HepG2 (cell line): ENCODE data around the gene SLC35A1. TPM values are rescaled to one million over a fixed set of nuclear protein-coding genes. Genes with fewer than 3 reads are reported as not detected.
A peak's percentile ranks its signal among the peaks of the same experiment; 100 is the strongest.

ENCODE experiments used
- DR1 ChIP-seq: sonication (generic); formaldehyde crosslinking; IDR thresholded peaks from 2 replicates; pipeline ENCODE4 v1.8.0; 2021; ENCODE audit warnings: mild to moderate bottlenecking, missing genetic modification reagents, inconsistent platforms
- ESRRA ChIP-seq: sonication (generic); formaldehyde crosslinking; IDR thresholded peaks from 2 replicates; pipeline ENCODE4 v1.5.1; 2020; ENCODE audit warnings: mild to moderate bottlenecking, low read depth, missing genetic modification reagents
- HOXA5 ChIP-seq: sonication (generic); formaldehyde crosslinking; IDR thresholded peaks from 2 replicates; pipeline ENCODE4 v1.4.0; 2020; ENCODE audit warnings: missing genetic modification reagents
- IKZF4 ChIP-seq: sonication (generic); formaldehyde crosslinking; IDR thresholded peaks from 2 replicates; pipeline ENCODE4 v1.5.1; 2020; ENCODE audit warnings: borderline replicate concordance, mild to moderate bottlenecking, low read depth, missing genetic modification reagents; ENCODE audit errors: not compliant biosample characterization
- MZF1 ChIP-seq: sonication (generic); formaldehyde crosslinking; IDR thresholded peaks from 2 replicates; pipeline ENCODE4 v1.8.1; 2023; ENCODE audit warnings: mild to moderate bottlenecking, missing genetic modification reagents, borderline replicate concordance
- NPAS2 ChIP-seq: sonication (generic); formaldehyde crosslinking; IDR thresholded peaks from 2 replicates; pipeline ENCODE4 v1.8.0; 2022; ENCODE audit warnings: mild to moderate bottlenecking, missing genetic modification reagents, borderline replicate concordance
- PPARG ChIP-seq: conservative IDR thresholded peaks from 2 replicates; pipeline ENCODE4 v1.6.1; 2016; ENCODE audit warnings: missing biosample characterization, missing genetic modification reagents
- SETDB1 ChIP-seq: sonication (generic); formaldehyde crosslinking; IDR thresholded peaks from 2 replicates; pipeline ENCODE4 v1.5.1; 2020; ENCODE audit warnings: missing genetic modification reagents, mild to moderate bottlenecking, borderline replicate concordance
- SMARCE1 ChIP-seq: fragments of 450-650 bp; IDR thresholded peaks from 2 replicates; pipeline ENCODE4 v1.6.1; 2017; ENCODE audit warnings: borderline replicate concordance
- SRSF9 ChIP-seq: fragments of 200-400 bp; formaldehyde crosslinking; IDR thresholded peaks from 2 replicates; pipeline ENCODE4 v1.6.1; 2018; ENCODE audit warnings: borderline replicate concordance, mild to moderate bottlenecking, low read depth, low read length; ENCODE audit not compliant: insufficient read depth, poor library complexity, severe bottlenecking
- ZBTB21 ChIP-seq: sonication (generic); formaldehyde crosslinking; IDR thresholded peaks from 2 replicates; pipeline ENCODE4 v1.4.0; 2020; ENCODE audit warnings: missing genetic modification reagents
- ZNF496 ChIP-seq: sonication (generic); formaldehyde crosslinking; IDR thresholded peaks from 2 replicates; pipeline ENCODE4 v1.8.1; 2023; ENCODE audit warnings: mild to moderate bottlenecking, moderate library complexity, missing genetic modification reagents; ENCODE audit not compliant: insufficient replicate concordance
- ZNF562 ChIP-seq: sonication (generic); formaldehyde crosslinking; IDR thresholded peaks from 2 replicates; pipeline ENCODE4 v1.8.0; 2022; ENCODE audit warnings: missing genetic modification reagents, borderline replicate concordance
- ZNF883 ChIP-seq: sonication (generic); formaldehyde crosslinking; IDR thresholded peaks from 2 replicates; pipeline ENCODE4 v1.5.1; 2020; ENCODE audit warnings: mild to moderate bottlenecking, missing genetic modification reagents; ENCODE audit errors: not compliant biosample characterization
- polyA plus RNA-seq, 8 experiments: library from polyadenylated mRNA; depleted of rRNA in 3 of 8; stranded (reverse) in 7 of 8; unstranded in 1 of 8; fragments of >200 nt; fragmentation: Illumina TruSeq in 4 of 8; extraction: Trizol in 4 of 8; gene quantifications; 2 replicates each; pipeline versions ENCODE4 v1.2.1 to v1.2.3, GENCODE V29; 2011 to 2016; ENCODE audit warnings: low read depth in 4 of 8, missing spikeins in 1 of 8, mixed read lengths in 1 of 8; ENCODE audit not compliant: insufficient read depth in 1 of 8
- total RNA-seq, 5 experiments: library from RNA; depleted of rRNA; stranded (reverse); fragments of >200 nt; fragmentation: Illumina TruSeq; extraction: Trizol; gene quantifications; 2 replicates each; pipeline ENCODE4 v1.2.3, GENCODE V29; 2016; ENCODE audit warnings: low read depth in 1 of 5
- TF ChIP-seq, protein P1 (sequence below): sonication (generic); formaldehyde crosslinking; IDR thresholded peaks from 2 replicates; pipeline ENCODE4 v1.5.0; 2020; ENCODE audit warnings: missing genetic modification reagents
- TF ChIP-seq, protein P2 (sequence below): sonication (generic); formaldehyde crosslinking; IDR thresholded peaks from 2 replicates; pipeline ENCODE4 v1.4.0; 2020; ENCODE audit warnings: mild to moderate bottlenecking, missing genetic modification reagents
- TF ChIP-seq, protein P3 (sequence below): IDR thresholded peaks from 2 replicates; pipeline ENCODE4 v1.6.1; 2016; ENCODE audit warnings: missing compliant biosample characterization, missing genetic modification reagents, borderline replicate concordance
- TF ChIP-seq, protein P4 (sequence below): sonication (generic); formaldehyde crosslinking; IDR thresholded peaks from 2 replicates; pipeline ENCODE4 v1.8.0; 2022; ENCODE audit warnings: missing genetic modification reagents, mild to moderate bottlenecking, moderate library complexity, borderline replicate concordance
- TF ChIP-seq, protein P5 (sequence below): sonication (generic); formaldehyde crosslinking; IDR thresholded peaks from 2 replicates; pipeline ENCODE4 v1.8.1; 2023; ENCODE audit warnings: missing genetic modification reagents, mild to moderate bottlenecking, borderline replicate concordance

SLC35A1 gene
- total and polyA plus RNA-seq, 2 of the 13 experiments (the other 11 are each of a cell fraction or from before 2014, with no cell fraction given): 24.8 to 25.1 TPM

DNA sequence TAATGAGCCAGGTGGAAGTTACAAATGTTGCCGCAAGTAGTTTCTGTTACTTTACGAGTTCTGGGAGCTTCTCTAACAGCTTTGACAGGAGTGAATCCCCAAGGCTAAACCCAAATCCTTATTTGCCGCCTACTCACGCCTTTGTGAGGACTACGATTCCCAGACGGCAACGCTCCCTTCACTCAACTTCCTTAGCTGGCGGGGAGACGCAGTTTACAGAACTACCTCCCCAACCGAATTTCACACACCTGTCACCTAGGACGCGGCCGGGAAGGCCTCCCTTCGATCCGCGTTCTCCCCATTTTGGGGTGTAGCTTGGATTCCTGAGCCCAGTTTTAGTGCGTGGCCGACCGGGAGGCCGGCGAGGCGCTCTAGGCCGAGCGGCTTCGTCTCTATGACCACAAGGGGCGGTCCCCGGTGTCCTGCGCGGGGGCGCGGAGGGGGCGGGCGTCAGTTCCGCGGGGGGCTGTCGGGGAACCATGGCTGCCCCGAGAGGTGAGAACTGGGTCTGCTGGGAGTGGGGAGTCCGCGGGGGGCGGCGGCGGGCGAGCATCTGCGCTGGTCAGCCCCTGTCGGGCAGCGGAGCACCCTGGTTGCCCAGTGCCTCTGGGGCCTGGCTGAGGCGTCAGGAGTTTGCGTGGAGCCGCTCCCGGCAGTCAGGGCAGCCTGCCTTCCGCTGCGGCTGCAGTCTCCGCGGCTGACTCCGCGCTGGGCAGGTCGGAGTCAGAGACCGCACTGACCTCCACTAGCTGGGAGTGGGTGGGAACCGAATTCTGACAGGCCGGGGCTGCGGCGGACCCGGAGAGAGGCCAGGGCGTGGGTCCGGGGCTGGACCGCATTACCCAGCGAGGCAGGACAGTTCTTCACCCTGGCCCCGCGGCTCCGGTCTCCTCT, at the start of gene SLC35A1 (continued):
- TF ChIP-seq ZNF883 (CRISPR knock-in tag): no peak
- TF ChIP-seq ZNF562 (CRISPR knock-in tag): no peak
- no peak for TF ChIP-seq MZF1 (CRISPR knock-in tag)
- 0 out of 2 replicates have a peak, but pooled peaks have one; percentile 22 for TF ChIP-seq NPAS2 (CRISPR knock-in tag)
- TF ChIP-seq, protein P1, sequence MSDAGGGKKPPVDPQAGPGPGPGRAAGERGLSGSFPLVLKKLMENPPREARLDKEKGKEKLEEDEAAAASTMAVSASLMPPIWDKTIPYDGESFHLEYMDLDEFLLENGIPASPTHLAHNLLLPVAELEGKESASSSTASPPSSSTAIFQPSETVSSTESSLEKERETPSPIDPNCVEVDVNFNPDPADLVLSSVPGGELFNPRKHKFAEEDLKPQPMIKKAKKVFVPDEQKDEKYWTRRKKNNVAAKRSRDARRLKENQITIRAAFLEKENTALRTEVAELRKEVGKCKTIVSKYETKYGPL (CRISPR knock-in tag): no peak
- no peak for TF ChIP-seq HOXA5
- peak; percentile 53; the same call in 1 of the 2 replicates for TF ChIP-seq DR1
- TF ChIP-seq, protein P2, sequence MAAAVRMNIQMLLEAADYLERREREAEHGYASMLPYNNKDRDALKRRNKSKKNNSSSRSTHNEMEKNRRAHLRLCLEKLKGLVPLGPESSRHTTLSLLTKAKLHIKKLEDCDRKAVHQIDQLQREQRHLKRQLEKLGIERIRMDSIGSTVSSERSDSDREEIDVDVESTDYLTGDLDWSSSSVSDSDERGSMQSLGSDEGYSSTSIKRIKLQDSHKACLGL: peak; percentile 88
- TF ChIP-seq SRSF9: no peak
- no peak for TF ChIP-seq IKZF4
- TF ChIP-seq, protein P3, sequence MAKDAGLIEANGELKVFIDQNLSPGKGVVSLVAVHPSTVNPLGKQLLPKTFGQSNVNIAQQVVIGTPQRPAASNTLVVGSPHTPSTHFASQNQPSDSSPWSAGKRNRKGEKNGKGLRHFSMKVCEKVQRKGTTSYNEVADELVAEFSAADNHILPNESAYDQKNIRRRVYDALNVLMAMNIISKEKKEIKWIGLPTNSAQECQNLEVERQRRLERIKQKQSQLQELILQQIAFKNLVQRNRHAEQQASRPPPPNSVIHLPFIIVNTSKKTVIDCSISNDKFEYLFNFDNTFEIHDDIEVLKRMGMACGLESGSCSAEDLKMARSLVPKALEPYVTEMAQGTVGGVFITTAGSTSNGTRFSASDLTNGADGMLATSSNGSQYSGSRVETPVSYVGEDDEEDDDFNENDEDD (CRISPR knock-in tag): no peak; the same call in 1 of the 2 replicates
- TF ChIP-seq SMARCE1: no peak
- no peak for TF ChIP-seq ZNF496 (CRISPR knock-in tag)
- no peak for TF ChIP-seq ZBTB21 (CRISPR knock-in tag)
- TF ChIP-seq, protein P4, sequence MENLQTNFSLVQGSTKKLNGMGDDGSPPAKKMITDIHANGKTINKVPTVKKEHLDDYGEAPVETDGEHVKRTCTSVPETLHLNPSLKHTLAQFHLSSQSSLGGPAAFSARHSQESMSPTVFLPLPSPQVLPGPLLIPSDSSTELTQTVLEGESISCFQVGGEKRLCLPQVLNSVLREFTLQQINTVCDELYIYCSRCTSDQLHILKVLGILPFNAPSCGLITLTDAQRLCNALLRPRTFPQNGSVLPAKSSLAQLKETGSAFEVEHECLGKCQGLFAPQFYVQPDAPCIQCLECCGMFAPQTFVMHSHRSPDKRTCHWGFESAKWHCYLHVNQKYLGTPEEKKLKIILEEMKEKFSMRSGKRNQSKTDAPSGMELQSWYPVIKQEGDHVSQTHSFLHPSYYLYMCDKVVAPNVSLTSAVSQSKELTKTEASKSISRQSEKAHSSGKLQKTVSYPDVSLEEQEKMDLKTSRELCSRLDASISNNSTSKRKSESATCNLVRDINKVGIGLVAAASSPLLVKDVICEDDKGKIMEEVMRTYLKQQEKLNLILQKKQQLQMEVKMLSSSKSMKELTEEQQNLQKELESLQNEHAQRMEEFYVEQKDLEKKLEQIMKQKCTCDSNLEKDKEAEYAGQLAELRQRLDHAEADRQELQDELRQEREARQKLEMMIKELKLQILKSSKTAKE (CRISPR knock-in tag): no peak
- TF ChIP-seq, protein P5, sequence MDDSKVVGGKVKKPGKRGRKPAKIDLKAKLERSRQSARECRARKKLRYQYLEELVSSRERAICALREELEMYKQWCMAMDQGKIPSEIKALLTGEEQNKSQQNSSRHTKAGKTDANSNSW (CRISPR knock-in tag): no peak
- TF ChIP-seq SETDB1 (CRISPR knock-in tag): no peak
- TF ChIP-seq PPARG (CRISPR knock-in tag): no peak
- TF ChIP-seq ESRRA: no peak
